Ammon's horn (tissue), 1 donor: ENCODE measurements around the gene TBX15.

ENCODE experiments used
- DNase-seq: peaks from one replicate; pipeline ENCODE4 v3.0.0-alpha.2; 2016; ENCODE audit warnings: low spot score

Gene TBX15

GRCh38 chr1:118890851-118891384 is 97.2 kb downstream of the TBX15 start:
- no peak for DNase-seq

- DNase-seq: no peak
These were observed 103.2 kb downstream of the TBX15 start for GRCh38 chr1:118884946-118885345.

DNA sequence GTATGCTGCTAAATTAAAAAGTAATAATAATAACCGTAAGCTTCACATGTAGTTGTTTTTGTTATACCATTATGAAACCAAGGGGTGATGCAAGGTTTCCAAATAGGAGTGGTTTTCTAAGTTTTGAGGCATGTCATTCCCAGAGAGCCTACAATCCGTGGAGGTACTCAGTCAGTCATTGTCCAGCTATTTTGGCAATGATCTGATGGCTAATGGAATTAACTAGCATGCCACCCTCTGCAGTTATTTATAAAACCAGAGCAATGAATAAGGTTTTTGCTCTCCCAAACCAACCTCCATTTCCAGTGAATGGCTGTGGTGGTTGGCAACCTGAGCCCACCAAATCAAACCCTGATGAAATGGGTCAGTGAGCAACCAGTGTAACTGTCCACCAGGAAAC is 106.4 kb downstream of the TBX15 start:
- no peak for DNase-seq

GRCh38 chr1:118878661-118879060 is 109.5 kb downstream of the TBX15 start:
- DNase-seq: no peak

GRCh38 chr1:118877668-118878396 is 110.3 kb downstream of the TBX15 start:
- no peak for DNase-seq

DNA sequence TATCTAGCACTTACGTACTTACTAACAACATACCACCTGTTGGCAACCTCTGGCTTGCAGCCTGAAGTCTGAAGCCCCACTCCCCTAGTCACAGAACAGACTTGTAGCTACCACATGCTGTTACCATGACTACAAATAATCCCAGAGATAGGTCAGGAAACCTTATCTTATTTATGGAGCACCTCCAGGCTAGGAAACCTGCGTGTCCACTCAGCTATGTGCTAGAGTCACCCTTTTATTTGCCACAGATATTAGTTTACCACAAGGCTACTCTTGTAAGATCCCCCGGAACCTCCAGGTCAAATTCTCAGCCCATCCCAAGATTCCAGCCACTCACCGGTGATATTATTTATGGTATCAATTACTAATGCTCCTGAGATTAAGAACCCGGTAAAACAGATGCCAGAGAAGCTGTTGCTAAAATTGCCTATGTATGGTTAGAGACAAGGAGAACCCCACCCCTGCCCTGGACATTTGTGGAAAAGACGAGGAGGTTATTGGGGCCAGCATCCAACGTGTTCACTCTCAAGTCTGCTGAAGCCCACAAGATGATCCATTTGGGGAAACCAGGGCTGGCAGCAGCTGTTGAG is 116.5 kb downstream of the TBX15 start:
- no peak for DNase-seq

DNA sequence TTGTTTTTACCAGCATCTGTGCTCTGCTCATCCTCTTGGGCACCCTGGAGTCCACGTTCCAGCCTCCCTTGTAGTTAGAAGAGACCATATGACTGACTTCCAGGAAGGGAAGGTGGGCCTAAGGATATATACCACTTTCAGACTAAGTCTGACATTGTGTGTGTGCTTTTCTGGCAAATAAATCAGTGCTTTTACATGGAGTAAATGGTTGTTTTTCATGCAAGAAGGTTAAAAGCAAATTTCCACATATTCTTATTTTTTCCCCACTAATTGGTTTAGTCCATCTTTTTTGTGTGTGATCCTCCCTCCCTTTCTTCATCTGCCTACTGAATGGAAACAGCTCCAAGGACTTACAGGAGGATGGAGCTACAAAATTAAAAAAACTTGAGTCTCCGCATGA is 119.8 kb downstream of the TBX15 start:
- no peak for DNase-seq

- no peak for DNase-seq
These were observed 121.8 kb downstream of the TBX15 start for GRCh38 chr1:118866330-118866729.

DNA sequence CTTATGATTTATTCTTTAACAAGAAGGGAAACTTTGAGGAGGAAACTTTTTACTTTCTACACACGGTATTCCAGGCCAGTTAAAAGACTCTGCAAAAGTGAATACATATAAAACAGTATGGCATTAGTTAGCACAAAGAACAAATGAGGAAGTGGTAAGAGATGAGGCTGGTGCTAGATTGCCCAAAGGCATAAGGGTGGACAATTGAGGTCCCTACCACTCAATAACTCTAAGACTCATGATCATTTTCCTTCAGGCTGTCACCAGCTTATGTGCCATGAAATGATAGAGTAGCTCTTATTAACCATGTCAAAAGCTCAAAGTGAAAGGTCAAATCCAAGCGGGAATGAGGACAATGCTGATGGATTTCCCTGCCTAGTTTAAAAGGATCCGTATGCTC is 124.5 kb downstream of the TBX15 start:
- DNase-seq: no peak

DNA sequence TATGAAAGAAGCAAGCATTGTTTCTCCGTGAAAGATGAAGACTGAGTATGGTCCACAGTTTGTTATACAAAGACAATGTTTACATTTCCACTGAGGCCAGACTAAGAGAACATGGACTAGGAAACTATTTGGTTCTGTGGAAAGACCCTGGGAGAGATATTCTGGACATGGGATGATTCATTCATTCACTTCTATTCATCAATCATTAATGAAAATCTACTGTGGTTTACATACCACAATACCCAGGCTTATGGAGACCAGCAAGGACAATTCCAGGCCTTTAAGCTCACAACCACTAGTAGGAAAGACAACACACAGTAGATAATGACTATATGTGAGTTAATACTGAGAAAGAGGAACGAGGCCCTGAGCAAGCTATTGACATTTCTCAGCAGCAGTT is 125.4 kb downstream of the TBX15 start:
- no peak for DNase-seq

- no peak for DNase-seq
These were observed 126.9 kb downstream of the TBX15 start for GRCh38 chr1:118861216-118861615.

- DNase-seq: no peak
These were observed 128.1 kb downstream of the TBX15 start for GRCh38 chr1:118859999-118860398.

- no peak for DNase-seq
These were observed 141.7 kb downstream of the TBX15 start for GRCh38 chr1:118846443-118846842.

DNA sequence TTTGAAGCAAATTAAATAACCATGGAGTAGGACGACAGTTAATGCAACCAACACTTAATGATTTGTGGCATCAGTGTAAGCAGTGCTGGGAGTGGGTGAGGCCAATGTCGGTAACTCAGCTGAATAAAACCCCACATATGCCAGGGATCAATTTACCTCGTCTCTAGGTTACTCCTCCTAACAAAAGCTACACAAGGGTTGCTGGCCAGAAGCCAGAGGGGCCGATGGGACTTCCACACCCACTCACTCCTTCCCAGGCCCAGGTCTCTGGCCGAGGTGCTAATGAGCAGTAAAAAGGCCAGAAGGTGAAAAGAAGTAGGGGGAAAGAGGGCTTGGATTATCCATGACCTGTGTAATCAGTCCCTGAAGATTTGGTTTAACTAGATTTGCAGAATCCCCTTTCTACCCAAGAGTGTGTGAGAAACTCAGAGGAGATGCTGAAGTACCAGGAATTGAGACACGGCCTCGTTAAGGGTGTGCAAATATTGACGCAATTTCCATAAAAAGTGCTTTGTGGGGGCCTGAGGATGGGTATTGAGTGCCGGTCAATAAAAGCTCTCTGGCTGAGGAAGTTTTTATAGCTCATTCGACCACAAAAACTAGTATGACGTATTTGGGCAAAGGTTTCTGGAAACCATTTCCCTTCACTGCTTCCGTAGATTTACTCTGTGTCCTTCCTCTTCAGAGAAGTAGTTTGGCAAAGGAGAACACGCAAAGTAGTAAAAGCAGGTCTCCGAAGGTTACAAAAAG is 145.5 kb downstream of the TBX15 start:
- DNase-seq: no peak

DNA sequence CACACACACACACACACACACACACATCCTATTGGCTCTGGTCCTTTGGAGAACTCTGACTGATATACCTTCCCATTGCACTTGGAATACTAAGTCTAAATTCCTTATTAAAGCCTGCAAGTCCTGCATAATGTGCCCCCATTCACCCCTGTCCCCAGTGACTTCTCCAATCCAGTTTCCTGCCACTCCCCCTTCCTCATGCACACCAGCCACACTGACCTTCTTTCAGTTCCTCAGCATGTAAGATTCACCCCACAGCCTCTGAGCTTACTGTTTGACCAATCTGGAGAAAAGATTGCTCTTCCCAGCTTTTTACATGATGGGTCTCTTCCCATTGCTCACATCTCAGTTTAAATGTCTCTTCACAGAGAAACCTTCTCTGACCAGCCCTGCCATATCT is 146.6 kb downstream of the TBX15 start:
- peak; percentile 31 for DNase-seq
